GM12878 (cell line): Measurements from ENCODE around the gene LURAP1L. TPM values are rescaled to one million over a fixed set of nuclear protein-coding genes. Genes with fewer than 3 reads are reported as not detected.

Experiments
- ATAC-seq: fragments of 200-7000 bp; cut with Tn5 transposase; 3 replicates; pipeline ENCODE4 v1.9.1; 2020; ENCODE audit warnings: mild to moderate bottlenecking, moderate library complexity
- BruUV-seq: library from RNA; stranded (reverse); fragments of 400-500 nt; replicated peaks from 2 replicates; lab custom pipeline; 2021; lab: Mats Ljungman, UMichigan
- CTCF ChIA-PET: fragments of 300-600 bp; sonication (Branson Sonifier 250); formaldehyde crosslinking; extraction: SDS; loops from one replicate; lab custom pipeline; 2021; ENCODE audit warnings: inconsistent platforms; lab: Yijun Ruan, JAX
- POLR2A ChIA-PET: fragments of 350-600 bp; formaldehyde crosslinking; extraction: SDS; loops from one replicate; lab custom pipeline; 2021; ENCODE audit warnings: inconsistent platforms; lab: Charles Lee
- RAD21 ChIA-PET: fragments of 300-600 bp; sonication (Branson Sonifier 250); formaldehyde crosslinking; loops from one replicate; lab custom pipeline; 2023; ENCODE audit warnings: antibody characterized with exemption; ENCODE audit not compliant: unreplicated experiment; lab: Charles Lee
- SMC1A ChIA-PET: fragments of 300-600 bp; sonication (Branson Sonifier 250); formaldehyde crosslinking; loops from one replicate; lab custom pipeline; 2023; ENCODE audit not compliant: unreplicated experiment, uncharacterized antibody; lab: Charles Lee
- DNase-seq: peaks from one replicate; pipeline ENCODE4 v3.0.0-alpha.2; 2011; ENCODE audit warnings: low read depth, low spot score
- FAIRE-seq: peaks from 3 replicates; lab custom pipeline; 2011; peaks lifted over from hg19 to GRCh38; lab: Jason Lieb, UNC
- H2AFZ ChIP-seq: 2 replicates; pipeline ENCODE4 v1.6.0; 2011; ENCODE audit warnings: low read depth, low read length, control low read depth; ENCODE audit not compliant: control insufficient read depth
- H3K27ac ChIP-seq: 2 replicates; pipeline ENCODE4 v1.5.1; 2011; ENCODE audit warnings: control low read depth; ENCODE audit not compliant: control insufficient read depth, insufficient read depth
- H3K27me3 ChIP-seq, 2 experiments: replicated peaks in 1 of 2; 2 replicates each; pipeline versions ENCODE4 v1.6.0 to v1.6.1; 2011; ENCODE audit warnings: low read length in 1 of 2; ENCODE audit not compliant: control insufficient read depth in 2 of 2, insufficient read depth in 2 of 2
- H3K36me3 ChIP-seq, 2 experiments: 2 replicates each; pipeline ENCODE4 v1.5.1; 2011; ENCODE audit warnings: low read length in 1 of 2; ENCODE audit not compliant: control insufficient read depth in 2 of 2, insufficient read depth in 2 of 2
- H3K4me1 ChIP-seq: 2 replicates; pipeline ENCODE4 v1.6.1; 2011; ENCODE audit warnings: mild to moderate bottlenecking, low read length, moderate library complexity, mixed read lengths; ENCODE audit not compliant: control insufficient read depth, insufficient read depth
- H3K4me2 ChIP-seq: 2 replicates; pipeline ENCODE4 v1.6.0; 2011; ENCODE audit warnings: control low read depth; ENCODE audit not compliant: control insufficient read depth, insufficient read depth
- H3K4me3 ChIP-seq: fragments of 200-600 bp; sonication (generic); 2 replicates; pipeline ENCODE4 v1.5.1; 2016
- H3K79me2 ChIP-seq: 2 replicates; pipeline ENCODE4 v1.6.0; 2011; ENCODE audit warnings: low read length; ENCODE audit not compliant: control insufficient read depth, insufficient read depth
- H3K9ac ChIP-seq: 2 replicates; pipeline ENCODE4 v1.8.0; 2011; ENCODE audit warnings: low read length, control low read depth, mixed read lengths; ENCODE audit not compliant: control insufficient read depth, insufficient read depth
- H3K9me3 ChIP-seq: replicated peaks from 3 replicates; pipeline ENCODE4 v1.5.1; 2011; ENCODE audit warnings: mild to moderate bottlenecking, low read length; ENCODE audit not compliant: control insufficient read depth, insufficient read depth
- H4K20me1 ChIP-seq: 2 replicates; pipeline ENCODE4 v1.6.0; 2011; ENCODE audit not compliant: control insufficient read depth, insufficient read depth
- EZH2 ChIP-seq: IDR thresholded peaks from 2 replicates; pipeline ENCODE4 v1.6.1; 2012; ENCODE audit warnings: low read depth, mild to moderate bottlenecking, control low read depth, inconsistent platforms, low read length, borderline replicate concordance; ENCODE audit not compliant: control insufficient read depth
- IRF4 ChIP-seq: IDR thresholded peaks from 2 replicates; pipeline ENCODE4 v1.6.1; 2011; ENCODE audit warnings: low read depth, low read length
- LARP7 ChIP-seq: fragments of 450-650 bp; IDR thresholded peaks from 2 replicates; pipeline ENCODE4 v1.6.1; 2017; ENCODE audit warnings: mild to moderate bottlenecking
- NBN ChIP-seq: fragments of 450-650 bp; IDR thresholded peaks from 2 replicates; pipeline ENCODE4 v1.6.1; 2016
- SMC3 ChIP-seq: IDR thresholded peaks from 2 replicates; pipeline ENCODE4 v1.6.1; 2011; ENCODE audit warnings: low read length, improper control_type of control experiment, borderline replicate concordance
- WRNIP1 ChIP-seq: IDR thresholded peaks from 2 replicates; pipeline ENCODE4 v1.6.1; 2011; ENCODE audit warnings: low read depth, low read length, improper control_type of control experiment, borderline replicate concordance
- WGBS: methylation state at CpG from one replicate; pipeline ENCODE4 v1.1.6; 2016; ENCODE audit warnings: low lambda C conversion rate; ENCODE audit not compliant: insufficient replicate concordance, insufficient coverage; ENCODE audit errors: missing lambda C conversion rate; 5-methylcytosine and 5-hydroxymethylcytosine counted together
- in situ Hi-C: fragments of 300-500 bp; cut with MboI; formaldehyde crosslinking; loops from 9 replicates; pipeline ENCODE4 v1.14.3; 2018; ENCODE audit warnings: mixed read lengths
- intact Hi-C: fragments of 100-400 bp; cut with micrococcal nuclease; formaldehyde crosslinking; loops from one replicate; pipeline ENCODE4 v1.14.2; 2022; ENCODE audit not compliant: unreplicated experiment
- polyA plus RNA-seq, 11 experiments: library from polyadenylated mRNA; depleted of rRNA in 4 of 11; unstranded in 6 of 11; stranded (reverse) in 5 of 11; fragments of >200 nt; fragmentation: Nextera tagmentation in 4 of 11; fragmentation: Illumina TruSeq in 1 of 11; extraction: Ambion mirVana in 4 of 11; extraction: Trizol in 1 of 11; gene quantifications; 1 replicate in 1 of 11; 2 replicates in 10 of 11; pipeline versions ENCODE4 v1.2.1 to v1.2.3, GENCODE V29; 2011 to 2016; ENCODE audit warnings: inconsistent platforms in 2 of 11, missing spikeins in 2 of 11, low read depth in 1 of 11
- total RNA-seq, 4 experiments: library from RNA; depleted of rRNA in 3 of 4; stranded (reverse); fragments of >200 nt in 3 of 4; fragmentation: Illumina TruSeq in 1 of 4; extraction: Trizol in 1 of 4; gene quantifications; 2 replicates each; pipeline versions ENCODE4 v1.2.1 to v1.2.3, GENCODE V29; 2013 to 2021

LURAP1L gene
- total and polyA plus RNA-seq, 10 of the 15 experiments (the other 5 are each of a cell fraction or from before 2014, with no cell fraction given), result 0.19 to 3.7 (median 0.69) TPM

DNA sequence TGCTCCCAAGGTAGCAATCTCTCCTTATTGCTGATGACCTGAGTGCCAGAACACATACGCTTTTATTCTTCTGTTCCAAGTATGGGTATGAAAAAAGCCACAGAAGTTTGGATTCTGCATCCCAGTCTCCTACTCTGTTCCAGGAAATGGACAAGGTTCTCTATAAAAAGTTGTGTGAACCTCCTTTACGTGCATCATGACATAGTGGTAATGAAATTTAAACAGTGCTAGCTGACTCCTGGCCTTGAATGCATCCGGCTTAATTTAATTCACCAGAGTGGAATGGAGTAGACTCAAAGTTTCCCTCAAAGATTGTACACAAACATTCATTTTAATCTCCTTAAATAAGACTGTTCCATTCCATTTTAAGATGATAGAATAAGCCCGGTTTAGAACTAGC is 68.9 kb downstream of the LURAP1L start:
- Histone ChIP-seq H3K27me3 (no peaks in the 10 kb centered on the region), H3K4me1 (no peaks in the 10 kb centered on the region), H3K36me3 (no peaks in the 10 kb centered on the region), H3K79me2 (no peaks in the 10 kb centered on the region), H4K20me1 (no peaks in the 10 kb centered on the region), H3K4me2 (no peak overlapping the region), H3K27ac (no peak overlapping the region), H3K9ac (no peak overlapping the region), H3K4me3 (no peak overlapping the region), H3K9me3 (no peaks in the 10 kb centered on the region), H2AFZ (no peak overlapping the region)
- WGBS, result 17% methylated on average over 4 of the region's 4 CpGs
- BruUV-seq, result no TSS peak
- no peak for TF ChIP-seq SMC3
- no peak for TF ChIP-seq WRNIP1
- DNase-seq, result no peak
- in situ Hi-C loops, result no loop called here
- intact Hi-C loops, result no loop called here
- ChIA-PET CTCF (no interaction called here), POLR2A (no interaction called here), RAD21 (no interaction called here), SMC1A (no interaction called here)
- no peak for FAIRE-seq
- ATAC-seq, result no peak

DNA sequence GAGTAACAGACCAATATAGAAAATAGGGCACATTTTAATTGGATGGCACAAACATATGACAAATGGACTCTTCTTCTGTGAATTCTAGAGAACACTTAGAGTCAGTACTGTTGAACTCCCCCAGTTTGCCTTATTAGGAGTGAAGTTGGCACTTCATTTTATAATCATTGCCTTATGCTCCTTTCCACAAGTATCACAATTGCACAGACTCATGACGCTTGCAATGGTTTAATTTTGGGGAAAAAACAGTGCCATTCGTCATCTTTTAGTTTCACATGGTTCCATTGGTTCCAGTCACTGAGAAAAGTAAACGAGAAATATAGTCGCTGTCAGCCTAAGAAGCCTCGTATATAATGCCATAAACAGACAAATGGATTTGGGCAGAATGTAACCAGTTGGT is 71.2 kb downstream of the LURAP1L start:
- ChIA-PET POLR2A (no interaction called here), SMC1A (no interaction called here), RAD21 (no interaction called here), CTCF (no interaction called here)
- Histone ChIP-seq H3K9ac (no peak overlapping the region), H3K4me2 (no peak overlapping the region), H2AFZ (no peak overlapping the region), H3K36me3 (no peaks in the 10 kb centered on the region), H4K20me1 (no peaks in the 10 kb centered on the region), H3K27me3 (no peaks in the 10 kb centered on the region), H3K79me2 (no peaks in the 10 kb centered on the region), H3K27ac (no peak overlapping the region), H3K9me3 (no peaks in the 10 kb centered on the region), H3K4me3 (no peak overlapping the region), H3K4me1 (no peaks in the 10 kb centered on the region)
- no TSS peak for BruUV-seq
- DNase-seq, result no peak
- 25% methylated on average over 5 of the region's 5 CpGs for WGBS
- intact Hi-C loops, result no loop called here
- TF ChIP-seq EZH2, result no peak
- no peak for TF ChIP-seq LARP7
- no peak for TF ChIP-seq NBN
- no peak for TF ChIP-seq IRF4
- no peak for ATAC-seq
- FAIRE-seq, result no peak
- in situ Hi-C loops, result no loop called here
